Measurements from ENCODE around the gene ACSBG1. TPM values are rescaled to one million over a fixed set of nuclear protein-coding genes. Genes with fewer than 3 reads are reported as not detected.

The ACSBG1 gene
- total and polyA plus RNA-seq, 7 donors, result 0.23 to 3.9 (median 1.3) TPM

DNA sequence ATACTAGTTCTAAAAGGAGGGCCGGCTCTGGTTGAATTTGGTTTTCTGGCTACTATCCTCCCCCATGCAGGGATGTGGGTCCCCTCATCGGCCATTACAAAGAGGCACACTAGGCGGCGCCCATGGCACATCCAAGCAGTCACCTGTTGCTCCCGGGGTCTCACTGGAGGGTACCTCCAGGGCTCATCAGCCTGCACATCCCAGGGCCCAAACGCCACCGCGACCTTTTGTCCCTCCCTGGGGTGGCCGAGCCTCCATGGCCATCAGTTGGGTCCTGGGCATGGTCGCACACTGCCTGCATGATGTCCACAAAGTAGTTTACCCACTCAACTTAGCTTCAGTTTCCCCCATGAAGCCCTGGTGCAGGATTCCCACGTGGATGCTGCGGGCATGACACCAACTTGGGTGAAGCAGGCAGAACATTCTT is 56.9 kb downstream of the ACSBG1 start:
- no peak for DNase-seq
- WGBS, 2 donors, result 25 to 34% methylated on average over 12 of the region's 12 CpGs
- Histone ChIP-seq H3K4me1 (no peaks in the 10 kb centered on the region), H3K4me3 (no peak overlapping the region), H3K27ac (no peak overlapping the region), H3K9me3 (no peaks in the 10 kb centered on the region), H3K36me3 (peaks cover 0 to 5% (median under 1%) of the 10 kb centered on the region in 4 donors), H3K27me3 (no peaks in the 10 kb centered on the region)
- no peak for TF ChIP-seq EP300 (IDR thresholded peaks at IDR 0.05)
- TF ChIP-seq POLR2A (IDR thresholded peaks at IDR 0.05), result no peak
- TF ChIP-seq, protein P1, sequence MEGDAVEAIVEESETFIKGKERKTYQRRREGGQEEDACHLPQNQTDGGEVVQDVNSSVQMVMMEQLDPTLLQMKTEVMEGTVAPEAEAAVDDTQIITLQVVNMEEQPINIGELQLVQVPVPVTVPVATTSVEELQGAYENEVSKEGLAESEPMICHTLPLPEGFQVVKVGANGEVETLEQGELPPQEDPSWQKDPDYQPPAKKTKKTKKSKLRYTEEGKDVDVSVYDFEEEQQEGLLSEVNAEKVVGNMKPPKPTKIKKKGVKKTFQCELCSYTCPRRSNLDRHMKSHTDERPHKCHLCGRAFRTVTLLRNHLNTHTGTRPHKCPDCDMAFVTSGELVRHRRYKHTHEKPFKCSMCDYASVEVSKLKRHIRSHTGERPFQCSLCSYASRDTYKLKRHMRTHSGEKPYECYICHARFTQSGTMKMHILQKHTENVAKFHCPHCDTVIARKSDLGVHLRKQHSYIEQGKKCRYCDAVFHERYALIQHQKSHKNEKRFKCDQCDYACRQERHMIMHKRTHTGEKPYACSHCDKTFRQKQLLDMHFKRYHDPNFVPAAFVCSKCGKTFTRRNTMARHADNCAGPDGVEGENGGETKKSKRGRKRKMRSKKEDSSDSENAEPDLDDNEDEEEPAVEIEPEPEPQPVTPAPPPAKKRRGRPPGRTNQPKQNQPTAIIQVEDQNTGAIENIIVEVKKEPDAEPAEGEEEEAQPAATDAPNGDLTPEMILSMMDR (IDR thresholded peaks at IDR 0.05), result peak; percentile 57 to 67 (median 66)
- TF ChIP-seq POLR2AphosphoS5 (IDR thresholded peaks at IDR 0.05), result no peak
- intact Hi-C loops (cut with DNase I), result loop anchor here (1.0 kb wide), 1 partner anchor 64 kb away; no protein-coding TSS in a partner anchor

DNA sequence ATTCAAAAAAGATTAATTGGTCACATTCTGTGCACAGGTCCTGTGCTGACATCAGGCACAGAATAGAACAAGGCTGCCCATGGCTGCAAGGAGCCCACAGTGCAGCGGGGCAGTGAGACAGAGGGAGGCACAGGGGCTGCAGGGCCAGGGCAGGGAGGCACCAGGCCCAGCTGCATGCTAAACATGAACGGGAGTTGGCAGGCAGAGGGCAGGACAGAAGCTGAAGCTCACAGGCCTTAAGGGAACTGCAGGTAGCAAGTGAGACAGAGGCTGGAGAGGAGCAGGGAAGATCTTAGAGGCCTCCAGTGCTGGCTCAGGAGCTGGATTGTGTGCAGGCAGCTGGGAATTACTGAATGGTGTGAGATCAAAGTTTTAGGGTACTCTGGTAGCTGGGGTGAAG is 59.0 kb downstream of the ACSBG1 start:
- H3K27ac ChIP-seq, result no peak overlapping the region
- intact Hi-C loops (cut with DNase I), result no loop called here
- TF ChIP-seq POLR2AphosphoS5 (IDR thresholded peaks at IDR 0.05) (no peak), EP300 (IDR thresholded peaks at IDR 0.05) (no peak), POLR2A (IDR thresholded peaks at IDR 0.05) (no peak)
- TF ChIP-seq, protein P1 (IDR thresholded peaks at IDR 0.05), result no peak
- no peaks in the 10 kb centered on the region for H3K27me3 ChIP-seq
- 46 to 57% methylated on average over 2 of the region's 2 CpGs for WGBS, 2 donors
- H3K4me1 ChIP-seq, result no peaks in the 10 kb centered on the region
- no peak overlapping the region for H3K4me3 ChIP-seq
- no peak for DNase-seq
- no peaks in the 10 kb centered on the region for H3K9me3 ChIP-seq
- H3K36me3 ChIP-seq, result peaks cover 14 to 26% (median 20%) of the 10 kb centered on the region in 4 donors

DNA sequence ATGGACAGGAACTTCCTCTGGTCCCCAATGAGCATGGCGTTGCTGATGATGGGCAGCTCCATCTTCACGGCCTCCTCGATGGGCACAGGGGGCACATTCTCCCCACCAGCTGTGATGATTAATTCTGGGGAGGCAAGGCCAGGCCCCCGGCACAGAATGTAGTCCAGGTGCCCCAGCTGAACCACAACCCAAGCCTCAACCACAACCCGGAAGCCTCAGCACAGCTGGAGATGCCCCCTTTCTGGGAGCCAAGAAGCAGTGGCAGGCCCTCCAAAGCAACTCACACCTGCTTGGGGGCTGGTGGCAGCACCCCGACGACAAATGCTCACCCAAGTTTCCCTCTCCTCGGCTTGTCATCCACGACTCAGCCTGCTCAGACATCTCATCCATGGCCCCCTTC is 60.0 kb downstream of the ACSBG1 start:
- intact Hi-C loops (cut with DNase I), result no loop called here
- Histone ChIP-seq H3K27me3 (no peaks in the 10 kb centered on the region), H3K27ac (no peak overlapping the region), H3K4me1 (no peaks in the 10 kb centered on the region), H3K9me3 (no peaks in the 10 kb centered on the region), H3K4me3 (no peak overlapping the region), H3K36me3 (peaks cover 18 to 35% (median 26%) of the 10 kb centered on the region in 4 donors)
- 53 to 83% methylated on average over 9 of the region's 9 CpGs for WGBS, 2 donors
- DNase-seq, result no peak
- TF ChIP-seq POLR2A (IDR thresholded peaks at IDR 0.05) (no peak), POLR2AphosphoS5 (IDR thresholded peaks at IDR 0.05) (no peak), EP300 (IDR thresholded peaks at IDR 0.05) (no peak)
- TF ChIP-seq, protein P1 (IDR thresholded peaks at IDR 0.05), result no peak

DNA sequence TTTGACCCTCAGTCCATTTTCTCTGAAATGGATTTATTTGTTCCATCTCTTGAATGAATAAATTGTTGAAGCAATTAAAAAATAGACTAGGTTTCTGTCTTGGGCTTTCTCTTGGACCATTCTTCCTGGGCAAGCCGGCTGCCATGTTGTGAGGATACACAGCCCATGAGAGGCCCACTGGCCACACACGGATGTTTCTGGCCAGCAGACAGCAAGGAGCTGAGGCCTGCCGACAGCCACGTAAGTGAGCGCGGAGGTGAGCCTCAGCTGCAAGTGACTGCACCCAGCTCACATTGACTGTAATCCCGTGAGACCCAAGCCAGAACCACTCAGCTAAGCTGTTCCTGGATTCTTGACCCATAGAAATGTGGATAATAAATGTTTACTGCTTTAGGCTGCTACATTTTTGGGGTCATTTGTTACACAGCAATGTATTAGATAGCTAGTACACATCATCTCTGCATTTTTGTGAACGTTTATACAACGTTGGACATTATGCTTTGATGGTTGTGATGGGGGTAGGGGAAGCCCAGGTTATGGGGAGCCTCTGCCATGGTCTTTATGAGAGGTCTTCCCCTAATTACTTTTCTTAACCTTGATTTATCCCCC is 62.4 kb downstream of the ACSBG1 start:
- DNase-seq, result no peak
- no peaks in the 10 kb centered on the region for H3K4me1 ChIP-seq
- TF ChIP-seq POLR2A (IDR thresholded peaks at IDR 0.05), result no peak
- no peak for TF ChIP-seq EP300 (IDR thresholded peaks at IDR 0.05)
- no peak for TF ChIP-seq POLR2AphosphoS5 (IDR thresholded peaks at IDR 0.05)
- TF ChIP-seq, protein P1 (IDR thresholded peaks at IDR 0.05), result no peak
- 94 to 98% methylated on average over 9 of the region's 9 CpGs for WGBS, 2 donors
- intact Hi-C loops (cut with DNase I), result no loop called here
- H3K27me3 ChIP-seq, result no peaks in the 10 kb centered on the region
- no peaks in the 10 kb centered on the region for H3K9me3 ChIP-seq
- H3K36me3 ChIP-seq, result peaks cover 33 to 60% (median 42%) of the 10 kb centered on the region in 4 donors
- no peak overlapping the region for H3K27ac ChIP-seq
- H3K4me3 ChIP-seq, result no peak overlapping the region
